ENCODE data around the gene ZSCAN5C.
A peak's percentile ranks its signal among the peaks of the same experiment; 100 is the strongest.
"Not testable (repeated sequence)": the region's sequence is repeated elsewhere in the genome, so short reads cannot be mapped to it uniquely, and the experiment has no call there.

The ZSCAN5C gene

DNA sequence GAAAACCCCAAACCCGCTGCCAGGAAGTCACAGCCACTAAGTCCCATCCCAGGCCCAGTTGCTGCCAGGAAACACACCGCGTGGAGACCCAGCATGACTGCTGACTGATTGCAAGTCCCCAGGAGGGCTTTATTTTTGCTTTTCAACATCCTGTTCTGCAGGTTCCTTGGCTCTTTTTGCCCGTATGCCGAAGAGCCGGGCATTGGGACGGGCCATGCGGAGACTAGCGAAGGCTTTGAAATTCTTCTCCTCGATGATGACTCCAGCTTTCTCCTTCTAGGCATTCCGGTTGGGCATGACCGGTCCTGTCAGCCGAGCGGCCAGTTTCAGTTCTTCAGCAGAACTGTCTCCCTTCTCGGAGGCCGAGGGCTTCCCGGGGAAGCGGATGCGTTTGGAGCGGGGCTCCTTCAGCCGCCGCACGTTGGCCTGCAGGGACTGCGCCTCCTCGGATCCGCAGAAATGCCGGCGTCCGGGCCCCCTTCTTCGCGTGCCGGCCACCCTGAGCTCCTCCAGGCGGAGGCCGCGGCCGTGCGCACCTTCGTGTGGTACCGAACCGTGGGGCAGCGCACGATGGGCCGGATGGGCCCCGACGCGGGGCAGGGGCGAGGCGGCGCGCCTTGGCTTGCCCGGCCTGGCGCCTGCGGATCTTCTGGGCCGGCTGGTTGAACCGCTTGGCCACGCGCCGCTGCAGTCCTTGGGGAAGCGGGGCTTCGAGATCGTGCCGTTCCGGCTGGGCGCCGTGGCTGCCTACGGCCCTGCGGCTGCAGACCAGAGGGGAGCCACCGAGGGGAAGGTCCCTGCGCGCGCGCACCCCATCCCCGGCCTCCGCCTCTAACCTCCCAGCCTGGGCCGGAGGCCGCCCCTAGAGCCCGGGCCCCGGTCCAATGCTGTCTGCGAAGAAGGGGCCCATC lies 15.2 kb downstream of the ZSCAN5C start:
- H3K36me3 Mint-ChIP-seq (ENCODE audit: low read depth): peaks cover 25% of the 10 kb centered on the region
- H3K27me3 Mint-ChIP-seq: peaks cover 32% of the 10 kb centered on the region
- intact Hi-C loops (cut with micrococcal nuclease): no loop called here
- peak overlapping the region; percentile 40 for H3K4me3 Mint-ChIP-seq
- H3K4me1 Mint-ChIP-seq (ENCODE audit: low read depth): peaks cover 11% of the 10 kb centered on the region
- no peaks in the 10 kb centered on the region for H3K9me3 Mint-ChIP-seq
- H3K27ac Mint-ChIP-seq: no peak overlapping the region

GRCh38 chr19:56218961-56219360 lies 16.9 kb downstream of the ZSCAN5C start:
- H3K4me3 Mint-ChIP-seq: no peak overlapping the region
- peaks cover 11% of the 10 kb centered on the region for H3K4me1 Mint-ChIP-seq (ENCODE audit: low read depth)
- peaks cover 40% of the 10 kb centered on the region for H3K36me3 Mint-ChIP-seq (ENCODE audit: low read depth)
- intact Hi-C loops (cut with micrococcal nuclease): no loop called here
- H3K27ac Mint-ChIP-seq: no peak overlapping the region
- no peaks in the 10 kb centered on the region for H3K9me3 Mint-ChIP-seq
- H3K27me3 Mint-ChIP-seq: peaks cover 32% of the 10 kb centered on the region

DNA sequence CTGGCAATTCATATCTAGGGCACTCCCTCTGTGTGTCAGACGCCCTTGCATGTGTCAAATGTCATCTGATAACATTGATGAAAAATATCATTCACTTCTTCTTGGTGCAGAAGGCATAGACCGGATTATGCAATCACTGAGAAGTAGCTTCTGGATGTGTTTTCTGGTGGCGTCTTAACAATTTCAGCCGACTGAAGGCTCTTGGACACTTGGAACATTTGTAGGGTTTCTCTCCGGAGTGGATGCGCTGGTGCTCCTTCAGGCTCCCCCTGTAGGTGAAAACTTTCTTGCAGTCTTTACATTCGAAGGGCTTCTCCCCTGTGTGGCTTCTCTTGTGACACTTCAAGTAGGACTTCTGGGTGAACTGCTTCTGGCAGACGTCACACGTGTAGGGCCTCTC lies 19.4 kb downstream of the ZSCAN5C start:
- H3K27ac Mint-ChIP-seq; intact Hi-C loops (cut with micrococcal nuclease); H3K4me3 Mint-ChIP-seq; H3K9me3 Mint-ChIP-seq: not testable (repeated sequence)
- peaks cover 47% of the 10 kb centered on the region for H3K36me3 Mint-ChIP-seq (ENCODE audit: low read depth)
- peaks cover 11% of the 10 kb centered on the region for H3K4me1 Mint-ChIP-seq (ENCODE audit: low read depth)
- H3K27me3 Mint-ChIP-seq: peaks cover 20% of the 10 kb centered on the region

- Mint-ChIP-seq H3K9me3 (no peaks in the 10 kb centered on the region), H3K27ac (no peak overlapping the region), H3K27me3 (peaks cover 16% of the 10 kb centered on the region), H3K4me3 (no peak overlapping the region), H3K4me1 (ENCODE audit: low read depth) (peaks cover 10% of the 10 kb centered on the region), H3K36me3 (ENCODE audit: low read depth) (peaks cover 47% of the 10 kb centered on the region)
- intact Hi-C loops (cut with micrococcal nuclease): no loop called here
Observed at GRCh38 chr19:56221851-56222250, 19.8 kb downstream of the ZSCAN5C start.

GRCh38 chr19:56222901-56223300 lies 20.8 kb downstream of the ZSCAN5C start:
- H3K36me3 Mint-ChIP-seq (ENCODE audit: low read depth): peaks cover 47% of the 10 kb centered on the region
- intact Hi-C loops (cut with micrococcal nuclease): no loop called here
- no peak overlapping the region for H3K4me3 Mint-ChIP-seq
- no peaks in the 10 kb centered on the region for H3K9me3 Mint-ChIP-seq
- H3K27ac Mint-ChIP-seq: no peak overlapping the region
- H3K4me1 Mint-ChIP-seq (ENCODE audit: low read depth): peaks cover 3% of the 10 kb centered on the region
- peaks cover 7% of the 10 kb centered on the region for H3K27me3 Mint-ChIP-seq

GRCh38 chr19:56223481-56223880 lies 21.4 kb downstream of the ZSCAN5C start:
- H3K27ac Mint-ChIP-seq: no peak overlapping the region
- no peaks in the 10 kb centered on the region for H3K4me1 Mint-ChIP-seq (ENCODE audit: low read depth)
- H3K9me3 Mint-ChIP-seq: no peaks in the 10 kb centered on the region
- H3K4me3 Mint-ChIP-seq: no peak overlapping the region
- peaks cover 2% of the 10 kb centered on the region for H3K27me3 Mint-ChIP-seq
- intact Hi-C loops (cut with micrococcal nuclease): no loop called here
- H3K36me3 Mint-ChIP-seq (ENCODE audit: low read depth): peaks cover 47% of the 10 kb centered on the region

DNA sequence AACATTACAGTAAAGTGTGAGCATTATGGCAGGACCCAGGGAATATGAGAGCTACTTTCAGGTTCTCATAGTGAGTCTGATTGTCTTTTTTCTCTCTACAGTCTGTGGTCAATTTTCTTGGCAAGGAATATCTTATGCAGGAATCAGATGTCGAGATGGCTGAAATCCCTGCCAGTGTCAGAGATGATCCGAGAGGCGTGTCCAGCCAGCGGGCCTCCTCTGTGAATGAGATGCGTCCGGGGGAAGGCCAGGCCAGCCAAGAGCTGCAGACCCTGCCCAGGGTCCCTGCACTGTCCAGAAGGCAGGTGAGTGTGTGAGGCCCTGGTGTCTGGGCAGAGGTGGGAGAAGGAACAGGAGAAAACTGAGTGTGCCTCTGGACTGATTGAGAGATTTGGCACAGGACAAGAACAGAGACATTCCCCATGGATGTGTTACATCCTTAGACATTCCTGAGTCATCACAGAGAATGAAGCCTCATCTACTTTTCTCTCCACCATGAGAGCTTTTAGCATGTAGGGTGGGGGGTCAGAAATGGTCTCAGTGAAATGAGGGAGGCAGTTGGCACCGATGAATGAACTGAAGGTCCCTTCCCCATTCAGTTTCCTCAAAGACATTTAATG lies 43.2 kb downstream of the ZSCAN5C start:
- Mint-ChIP-seq H3K27me3 (no peaks in the 10 kb centered on the region), H3K4me1 (ENCODE audit: low read depth) (no peaks in the 10 kb centered on the region), H3K9me3 (no peaks in the 10 kb centered on the region), H3K4me3 (no peak overlapping the region), H3K36me3 (ENCODE audit: low read depth) (peaks cover 15% of the 10 kb centered on the region), H3K27ac (no peak overlapping the region)
- intact Hi-C loops (cut with micrococcal nuclease): no loop called here

DNA sequence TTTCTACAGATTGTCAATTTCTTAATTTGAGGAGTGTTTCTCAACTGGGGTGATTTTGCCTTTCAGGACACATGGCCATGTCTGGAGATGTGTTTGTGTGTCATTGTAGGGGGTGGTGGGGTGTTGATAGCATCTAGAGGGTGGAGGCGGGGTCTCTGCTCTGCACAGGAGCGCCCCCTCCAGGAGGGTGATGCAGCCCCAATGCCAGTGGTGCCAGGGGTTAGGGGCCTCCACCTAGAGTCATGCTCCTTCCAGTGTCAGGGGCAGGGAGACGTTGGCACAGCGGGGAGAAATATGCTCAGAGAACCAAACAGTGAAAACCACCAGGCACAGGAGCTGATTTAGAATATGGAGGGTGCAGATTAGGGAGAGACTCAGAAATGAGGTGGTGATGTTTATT lies 43.7 kb downstream of the ZSCAN5C start:
- H3K4me1 Mint-ChIP-seq (ENCODE audit: low read depth); H3K4me3 Mint-ChIP-seq; H3K27me3 Mint-ChIP-seq; intact Hi-C loops (cut with micrococcal nuclease); H3K9me3 Mint-ChIP-seq; H3K27ac Mint-ChIP-seq: not testable (repeated sequence)
- H3K36me3 Mint-ChIP-seq (ENCODE audit: low read depth): peaks cover 15% of the 10 kb centered on the region

- H3K9me3 Mint-ChIP-seq; H3K27me3 Mint-ChIP-seq; H3K27ac Mint-ChIP-seq; intact Hi-C loops (cut with micrococcal nuclease); H3K4me3 Mint-ChIP-seq; H3K4me1 Mint-ChIP-seq (ENCODE audit: low read depth); H3K36me3 Mint-ChIP-seq (ENCODE audit: low read depth): not testable (repeated sequence)
Observed at GRCh38 chr19:56248736-56249338, 46.8 kb downstream of the ZSCAN5C start.

DNA sequence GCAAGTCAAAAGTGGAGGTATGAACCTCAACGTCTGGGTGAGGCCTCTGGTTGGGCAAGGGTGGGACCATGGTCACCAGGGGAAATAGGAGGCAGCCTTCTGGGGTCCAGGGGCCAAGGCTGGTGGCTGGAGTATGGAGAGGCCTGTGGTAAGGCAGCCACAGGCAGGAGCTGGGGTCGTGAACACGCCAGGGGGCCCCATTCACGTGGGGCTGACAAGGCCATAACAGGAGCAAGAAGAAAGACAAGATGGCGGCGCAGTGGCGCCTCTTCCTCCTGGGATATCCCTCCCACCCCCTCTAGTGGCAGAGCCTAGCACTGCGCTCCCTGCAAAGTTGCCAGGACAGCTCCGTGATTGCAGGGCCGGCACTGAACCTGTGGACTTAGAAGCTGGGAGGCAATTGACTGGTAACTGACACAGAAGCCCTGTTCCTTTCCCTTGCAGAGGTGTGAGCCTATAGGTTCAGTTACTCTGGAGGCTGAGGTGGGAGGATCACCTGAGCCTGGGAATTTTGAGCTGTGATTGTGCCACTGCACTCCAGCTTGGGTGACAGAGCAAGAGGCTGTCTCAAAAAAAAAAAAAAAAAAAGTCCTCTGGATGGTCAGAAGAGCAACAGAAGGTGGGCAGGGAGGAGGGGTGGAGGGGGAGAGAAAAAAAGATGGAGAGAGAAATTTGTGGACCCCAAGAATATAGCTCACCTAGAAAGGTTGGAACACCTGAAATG lies 50.8 kb downstream of the ZSCAN5C start:
- Mint-ChIP-seq H3K4me3 (no peak overlapping the region), H3K4me1 (ENCODE audit: low read depth) (no peaks in the 10 kb centered on the region), H3K27ac (peak overlapping the region; percentile 24), H3K36me3 (ENCODE audit: low read depth) (no peaks in the 10 kb centered on the region), H3K27me3 (no peaks in the 10 kb centered on the region), H3K9me3 (peaks cover 10% of the 10 kb centered on the region)
- intact Hi-C loops (cut with micrococcal nuclease): loop anchor here (1.0 to 10.0 kb wide), 3 partner anchors 52 to 178 kb away; no protein-coding TSS in a partner anchor

GRCh38 chr19:56253737-56254136 lies 51.7 kb downstream of the ZSCAN5C start:
- intact Hi-C loops (cut with micrococcal nuclease): loop anchor here (1.0 to 10.0 kb wide), 3 partner anchors 51 to 179 kb away; no protein-coding TSS in a partner anchor
- Mint-ChIP-seq H3K9me3 (peaks cover 10% of the 10 kb centered on the region), H3K36me3 (ENCODE audit: low read depth) (peaks cover 7% of the 10 kb centered on the region), H3K4me1 (ENCODE audit: low read depth) (no peaks in the 10 kb centered on the region), H3K27ac (no peak overlapping the region), H3K4me3 (no peak overlapping the region), H3K27me3 (no peaks in the 10 kb centered on the region)

DNA sequence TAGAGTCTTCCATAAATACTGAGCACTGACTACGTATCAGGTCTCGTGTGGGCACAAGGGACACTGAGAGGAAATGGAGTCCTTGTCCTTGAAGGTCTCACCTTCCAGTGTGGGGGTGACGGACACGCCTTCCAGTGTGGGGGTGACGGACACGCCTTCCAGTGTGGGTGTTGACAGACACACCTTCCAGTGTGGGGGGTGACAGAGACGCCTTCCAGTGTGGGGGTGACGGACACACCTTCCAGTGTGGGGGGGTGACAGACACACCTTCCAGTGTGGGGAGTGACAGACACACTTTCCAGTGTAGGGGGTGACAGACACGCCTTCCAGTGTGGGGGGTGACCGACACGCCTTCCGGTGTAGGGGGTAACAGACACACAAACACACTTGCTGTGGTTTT lies 56.2 kb downstream of the ZSCAN5C start:
- H3K4me3 Mint-ChIP-seq: no peak overlapping the region
- no peaks in the 10 kb centered on the region for H3K27me3 Mint-ChIP-seq
- H3K4me1 Mint-ChIP-seq (ENCODE audit: low read depth): peaks cover 5% of the 10 kb centered on the region
- intact Hi-C loops (cut with micrococcal nuclease): loop anchor here (10.0 kb wide), 2 partner anchors 47 to 183 kb away; no protein-coding TSS in a partner anchor
- no peak overlapping the region for H3K27ac Mint-ChIP-seq
- H3K36me3 Mint-ChIP-seq (ENCODE audit: low read depth): peaks cover 8% of the 10 kb centered on the region
- H3K9me3 Mint-ChIP-seq: no peaks in the 10 kb centered on the region

Measured in dendritic cell treated with granulocyte-macrophage colony-stimulating factor and Interleukin-4, amounts not matched to agents 40 ng/mL and 50 ng/mL, for 4 days (primary cell).